Measurements from ENCODE around the gene CDK5R2.

The CDK5R2 gene

GRCh38 chr2:219010162-219010756 lies 50.8 kb downstream of the CDK5R2 start:
- 22 to 25% methylated on average over 3 of the region's 6 CpGs for WGBS, 2 experiments (ENCODE audit: insufficient coverage in 2 of 2)

GRCh38 chr2:219010873-219011272 lies 51.4 kb downstream of the CDK5R2 start:
- Histone ChIP-seq H3K4me1 (ENCODE audit: control insufficient read depth, insufficient read depth, low read length, poor library complexity, severe bottlenecking) (no peaks in the 10 kb centered on the region), H3K27ac (ENCODE audit: low read depth, low read length, severe bottlenecking) (no peak overlapping the region), H3K9me3 (ENCODE audit: control insufficient read depth, low read length) (no peaks in the 10 kb centered on the region), H3K36me3 (ENCODE audit: control insufficient read depth, insufficient read depth, low read length) (no peaks in the 10 kb centered on the region), H3K4me3 (ENCODE audit: extremely low read depth, insufficient read depth, low read length, poor library complexity, severe bottlenecking) (no peak overlapping the region)
- WGBS, 2 experiments (ENCODE audit: insufficient coverage in 2 of 2): 94 to 100% methylated on average over 2 of the region's 5 CpGs

More at GRCh38 chr2:219010162-219010756, 50.8 kb downstream of the CDK5R2 start:
- Histone ChIP-seq H3K9me3 (ENCODE audit: control insufficient read depth, low read length) (no peaks in the 10 kb centered on the region), H3K36me3 (ENCODE audit: control insufficient read depth, insufficient read depth, low read length) (no peaks in the 10 kb centered on the region), H3K4me1 (ENCODE audit: control insufficient read depth, insufficient read depth, low read length, poor library complexity, severe bottlenecking) (no peaks in the 10 kb centered on the region), H3K4me3 (ENCODE audit: extremely low read depth, insufficient read depth, low read length, poor library complexity, severe bottlenecking) (no peak overlapping the region), H3K27ac (ENCODE audit: low read depth, low read length, severe bottlenecking) (no peak overlapping the region)
